Islet of Langerhans (tissue), 1 donor: ENCODE measurements around the gene CDX2.
"Not testable (repeated sequence)": the region's sequence is repeated elsewhere in the genome, so short reads cannot be mapped to it uniquely, and the experiment has no call there.

ENCODE experiments used
- FAIRE-seq: peaks from one replicate; lab custom pipeline; 2011; peaks lifted over from hg19 to GRCh38; lab: Jason Lieb, UNC

The CDX2 gene

DNA sequence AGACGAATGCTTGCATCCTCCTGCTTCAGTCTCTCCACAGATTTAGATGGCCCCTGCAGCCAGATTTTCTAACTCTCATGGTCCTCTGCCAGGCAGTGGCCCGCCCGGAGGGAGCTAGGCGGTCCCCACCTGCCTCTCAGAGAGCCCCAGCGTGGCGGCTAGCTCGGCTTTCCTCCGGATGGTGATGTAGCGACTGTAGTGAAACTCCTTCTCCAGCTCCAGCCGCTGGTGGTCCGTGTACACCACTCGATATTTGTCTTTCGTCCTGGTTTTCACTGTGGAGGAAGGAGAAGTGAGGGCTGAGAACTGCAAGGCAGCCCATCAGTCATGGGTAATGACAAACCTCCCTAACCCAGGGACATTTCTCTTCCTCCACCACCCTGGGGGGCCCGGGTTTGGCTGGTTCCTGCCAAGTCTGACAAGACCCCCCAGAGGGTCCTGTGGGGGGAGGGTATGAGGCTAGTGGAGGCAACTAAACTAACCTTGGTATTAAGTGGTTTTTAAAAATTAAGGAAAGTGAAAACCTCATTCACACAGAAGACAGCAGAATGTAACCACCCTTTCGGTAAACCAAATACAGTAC, 4.3 kb downstream of the CDX2 start:
- no peak for FAIRE-seq

GRCh38 chr13:27964206-27964605, 4.9 kb downstream of the CDX2 start:
- not testable (repeated sequence) for FAIRE-seq

GRCh38 chr13:27963491-27963890, 5.6 kb downstream of the CDX2 start:
- no peak for FAIRE-seq

- no peak for FAIRE-seq
Measured at GRCh38 chr13:27962982-27963381, 6.1 kb downstream of the CDX2 start.

DNA sequence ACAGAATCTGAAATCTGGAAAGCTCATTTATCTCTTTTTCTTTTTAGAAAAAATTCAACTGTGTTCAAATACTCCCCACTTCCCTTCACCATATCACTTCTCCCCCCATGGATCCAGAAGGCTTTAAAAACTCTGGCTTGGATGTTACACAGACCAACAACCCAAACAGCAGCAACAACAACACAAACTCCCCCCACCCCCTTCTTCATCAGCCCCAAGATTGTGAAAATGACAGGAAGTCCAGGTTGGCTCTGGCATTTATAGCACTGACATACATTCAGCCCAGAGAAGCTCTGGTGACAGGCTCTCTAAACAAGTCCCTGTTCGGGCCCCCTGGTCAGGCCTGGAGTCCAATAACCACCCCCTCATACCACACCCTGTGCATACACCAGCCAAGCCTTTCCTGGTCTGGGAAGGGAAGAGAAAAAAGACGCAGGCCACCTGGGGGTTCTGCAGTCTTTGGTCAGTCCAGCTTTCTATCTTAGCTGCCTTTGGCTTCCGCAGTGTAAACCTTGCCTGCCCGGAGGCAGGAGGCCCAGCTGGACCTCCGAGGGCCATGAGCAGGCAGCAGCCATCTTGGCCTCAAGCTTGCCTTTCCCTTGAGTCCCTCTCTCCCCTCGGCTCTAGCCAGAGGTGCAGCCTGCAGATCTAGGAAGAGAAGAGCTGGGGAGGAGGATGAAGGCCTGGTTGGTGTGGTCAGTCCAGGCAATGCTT, 6.8 kb downstream of the CDX2 start:
- FAIRE-seq: no peak

DNA sequence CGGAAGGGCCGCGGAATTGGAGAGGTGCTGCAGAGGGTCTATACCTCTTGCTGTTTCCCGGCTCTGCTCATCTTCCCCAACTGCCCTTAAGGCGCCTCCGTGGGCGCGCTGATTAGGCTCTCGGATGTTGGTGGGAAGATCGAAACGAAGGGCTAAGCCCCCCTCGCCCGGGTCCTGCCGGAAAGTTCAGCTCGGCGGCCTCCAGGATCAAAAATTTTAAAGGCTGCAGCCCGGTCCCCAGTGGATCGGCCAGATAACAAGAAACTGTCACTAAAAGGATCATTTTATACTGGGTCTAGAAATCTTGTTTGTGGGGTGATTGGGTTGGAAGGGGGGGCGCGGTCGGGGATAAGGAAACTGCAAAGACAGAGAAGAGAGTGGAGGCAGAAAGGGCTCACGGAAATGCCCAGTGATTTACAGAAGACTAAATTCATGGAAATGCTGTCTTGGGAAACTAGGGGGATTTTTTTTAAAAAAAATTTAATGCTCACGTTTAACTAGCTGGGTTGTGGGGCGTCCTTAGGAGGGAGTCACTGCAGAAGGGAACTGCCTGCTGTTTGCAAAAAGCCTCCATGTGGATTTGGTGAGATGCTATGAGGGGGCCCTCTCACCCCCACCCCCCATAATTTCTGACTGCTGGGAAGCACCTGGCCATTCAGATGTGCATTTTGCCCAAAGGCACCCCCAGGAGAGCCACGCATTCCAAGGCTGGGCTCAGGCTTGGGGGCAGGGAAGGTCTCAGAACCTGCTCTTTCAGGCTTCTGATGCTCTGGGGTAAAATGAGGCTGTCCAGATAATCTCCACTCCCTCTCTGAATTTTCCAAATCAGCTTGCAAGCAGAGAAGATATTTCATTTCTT, 7.7 kb downstream of the CDX2 start:
- no peak for FAIRE-seq

GRCh38 chr13:27960362-27961226, 8.5 kb downstream of the CDX2 start:
- peak; percentile 51 for FAIRE-seq

GRCh38 chr13:27959976-27960361, 9.1 kb downstream of the CDX2 start:
- no peak for FAIRE-seq

GRCh38 chr13:27956576-27957300, 12.4 kb downstream of the CDX2 start:
- peak; percentile 27 for FAIRE-seq

DNA sequence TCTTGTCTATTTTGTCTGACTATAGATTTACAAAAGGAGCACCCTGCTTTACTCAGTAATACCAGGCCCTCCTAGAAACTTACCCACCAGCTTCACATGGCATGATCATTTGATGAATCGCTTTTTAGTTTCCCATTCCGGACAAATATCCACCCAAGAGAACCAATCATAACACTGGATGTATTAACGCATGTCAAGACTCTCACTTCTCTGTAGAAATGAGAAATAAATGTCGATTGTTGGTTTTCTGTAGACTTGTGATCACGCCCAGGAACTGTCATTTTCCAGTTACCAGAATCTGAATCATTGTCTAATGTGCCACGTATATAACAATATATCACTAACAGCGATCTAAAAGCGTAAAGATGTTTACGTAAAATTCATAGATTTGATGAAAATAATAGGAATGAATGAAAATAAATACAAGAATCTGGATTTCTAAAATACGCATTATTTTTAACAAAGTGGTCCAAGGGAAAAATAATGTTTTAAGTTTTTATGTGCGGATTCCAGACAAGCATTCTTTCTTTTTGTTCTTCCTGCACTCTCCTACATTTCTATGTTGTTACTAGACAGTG, 14.0 kb downstream of the CDX2 start:
- peak; percentile 36 for FAIRE-seq

DNA sequence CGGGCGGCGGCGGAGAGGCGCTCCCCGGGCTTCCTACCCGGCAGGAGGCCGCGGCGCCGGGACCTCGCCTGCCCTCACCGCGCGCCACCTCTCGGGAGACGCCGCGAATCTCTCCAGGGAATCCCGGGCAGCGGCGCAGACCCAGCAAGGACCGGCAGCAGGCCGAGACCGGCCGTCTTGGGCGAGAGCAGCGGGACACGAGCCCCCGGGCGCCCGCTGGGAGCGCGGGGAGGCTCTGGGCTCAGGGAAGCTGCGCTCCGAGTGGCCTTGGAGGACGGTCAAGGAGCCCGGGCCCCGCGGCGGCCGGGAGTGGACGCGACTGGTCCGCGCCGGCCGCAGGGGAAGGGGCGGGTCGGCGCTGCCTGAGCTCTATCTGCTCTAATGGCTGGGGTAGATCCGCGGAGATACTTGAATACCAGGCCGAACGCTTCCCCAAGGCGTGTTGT, 14.7 kb downstream of the CDX2 start:
- FAIRE-seq: no peak

- FAIRE-seq: no peak
Measured at GRCh38 chr13:27953676-27954405, 15.3 kb downstream of the CDX2 start.

DNA sequence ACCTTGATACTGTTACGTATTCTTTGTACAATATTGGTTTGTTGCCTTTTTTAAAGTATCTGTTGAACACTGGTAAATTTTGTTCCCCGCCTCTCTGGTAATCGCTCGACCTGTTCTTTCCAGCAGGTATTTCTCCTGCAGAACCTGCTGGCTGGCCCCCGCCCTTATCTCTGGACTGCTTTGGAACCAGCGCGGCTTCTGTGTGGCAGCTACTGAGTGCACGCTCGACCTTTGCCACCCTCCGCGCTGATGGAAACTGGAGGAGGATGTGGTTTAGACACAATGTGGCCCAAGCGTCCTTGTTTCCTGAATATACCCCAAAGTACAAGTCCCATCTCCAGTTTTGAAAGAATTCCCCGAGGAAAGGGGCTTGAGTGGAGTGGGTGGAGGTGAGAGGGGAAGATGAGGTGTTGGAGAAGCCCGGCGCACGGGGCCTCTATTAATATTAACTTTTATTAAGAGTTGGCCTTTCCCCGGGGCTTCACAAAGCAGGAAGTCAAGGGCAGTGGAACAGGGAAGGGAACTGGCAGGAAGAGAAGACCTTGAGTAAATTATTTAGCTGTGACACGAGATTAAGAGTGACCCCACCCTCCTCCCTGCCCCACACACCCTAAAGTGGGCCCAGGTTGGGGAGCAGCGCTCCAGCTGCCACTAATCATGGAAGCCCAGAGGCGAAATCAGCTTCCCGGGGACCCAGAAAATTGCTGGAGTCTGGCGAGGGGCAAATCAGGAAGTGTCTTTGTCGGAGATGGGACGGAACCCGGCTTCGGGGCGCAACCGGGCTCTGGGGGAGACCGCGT, 16.0 kb downstream of the CDX2 start:
- no peak for FAIRE-seq

DNA sequence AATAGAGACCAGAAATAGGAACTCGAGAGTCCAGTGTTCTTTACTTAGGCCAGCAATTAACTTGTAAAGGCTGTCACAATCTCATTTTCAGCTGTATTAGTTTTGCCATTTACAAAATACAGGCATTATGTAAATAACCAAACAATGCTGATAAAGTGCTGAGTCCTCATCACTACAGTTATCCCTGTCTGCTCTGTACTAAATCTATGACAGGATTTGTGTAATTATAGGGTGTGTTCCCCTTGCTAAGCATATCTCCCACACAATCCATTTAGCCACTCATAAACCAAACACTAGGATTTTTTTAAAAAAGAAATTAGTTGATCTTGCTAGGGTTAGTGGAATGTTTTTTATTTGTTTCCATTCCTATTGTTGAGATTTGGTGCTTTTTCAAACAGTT, 26.1 kb downstream of the CDX2 start:
- FAIRE-seq: no peak

DNA sequence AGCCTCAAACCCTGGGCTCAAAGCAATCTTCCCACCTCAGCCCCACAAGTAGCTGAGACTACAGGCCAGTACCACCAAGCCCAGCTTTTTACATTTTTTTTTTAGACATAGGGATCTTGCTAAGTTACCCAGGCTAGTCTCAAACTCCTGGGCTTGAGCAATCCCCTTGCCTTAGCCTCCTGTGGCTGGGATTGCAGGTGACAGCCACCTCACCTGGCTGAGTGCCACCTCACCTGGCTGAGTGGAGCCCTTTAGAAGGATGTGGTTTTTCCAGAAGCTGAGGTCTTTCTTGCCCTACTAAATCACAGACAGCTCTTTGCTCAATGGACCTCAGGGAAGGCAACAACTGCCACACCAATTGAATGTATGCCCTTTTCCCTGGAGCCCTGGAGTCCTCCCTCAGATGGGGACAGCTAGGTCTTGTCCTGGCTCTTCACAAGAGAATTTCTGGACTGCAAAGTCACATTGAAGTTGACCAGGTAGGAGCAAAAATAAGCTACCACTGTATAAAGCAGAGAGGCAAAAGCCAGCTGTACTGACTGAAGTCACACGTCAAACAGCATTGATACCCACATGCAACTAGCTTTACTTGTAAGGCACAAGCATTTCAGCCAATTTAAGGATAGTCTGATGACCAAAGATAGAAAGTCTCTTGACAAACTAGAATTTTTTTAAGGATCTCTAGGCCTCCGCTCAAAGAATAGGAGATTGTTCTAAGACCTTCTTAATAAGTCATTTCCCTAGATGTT, 35.4 kb downstream of the CDX2 start:
- no peak for FAIRE-seq

DNA sequence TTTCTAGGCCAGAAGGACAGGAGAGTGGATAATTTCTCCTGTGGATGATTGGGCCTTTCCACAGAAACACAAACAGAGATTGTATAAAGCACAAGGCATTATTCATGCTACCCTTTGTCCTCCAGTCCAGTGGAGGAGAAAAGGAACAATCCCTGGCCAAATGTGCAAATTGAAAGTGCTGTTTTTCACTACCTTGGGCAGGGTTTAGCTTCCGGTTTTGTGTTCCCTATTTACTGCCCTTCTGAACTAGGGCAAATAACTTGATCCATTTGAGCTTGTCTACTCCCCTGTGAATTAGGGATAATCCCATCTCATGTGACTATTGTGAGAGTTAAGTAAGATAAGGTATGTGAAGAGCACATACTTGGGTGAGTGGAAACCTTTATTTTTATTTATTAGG, 36.0 kb downstream of the CDX2 start:
- FAIRE-seq: no peak

DNA sequence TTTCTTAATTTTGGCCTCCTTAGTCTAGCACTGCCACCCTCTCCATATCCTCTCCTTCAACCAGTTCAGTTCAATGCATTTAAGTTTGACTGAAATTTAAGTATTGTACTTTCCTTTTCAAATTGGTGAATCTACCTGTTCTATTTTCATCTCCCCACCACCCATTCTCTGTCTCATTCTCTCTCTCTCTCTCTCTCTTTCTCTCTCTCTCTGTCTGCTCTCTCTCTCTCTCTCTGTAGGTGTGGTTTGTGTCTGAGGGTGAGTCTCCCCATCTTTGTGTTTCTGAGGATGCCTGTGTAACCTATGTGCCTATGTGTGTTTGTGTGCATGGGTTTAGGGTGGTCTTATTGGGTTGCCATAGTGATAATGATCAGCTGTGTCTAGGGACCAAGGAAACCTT, 39.2 kb downstream of the CDX2 start:
- peak; percentile 33 for FAIRE-seq

- no peak for FAIRE-seq
Measured at GRCh38 chr13:27928805-27929753, 40.0 kb downstream of the CDX2 start.
